GM12864 (cell line): ENCODE data around the gene C1QTNF9.
"Not testable (repeated sequence)": the region's sequence is repeated elsewhere in the genome, so short reads cannot be mapped to it uniquely, and the experiment has no call there.

ENCODE experiments used
- DNase-seq: peaks from one replicate; pipeline ENCODE4 v3.0.0-alpha.2; 2011; ENCODE audit warnings: low read depth
- H3K4me3 ChIP-seq: 2 replicates; pipeline ENCODE4 v1.5.1; 2011; ENCODE audit warnings: mild to moderate bottlenecking, low read depth, low read length, control low read depth
- CTCF ChIP-seq: IDR thresholded peaks from 2 replicates; pipeline ENCODE4 v1.5.1; 2011; ENCODE audit warnings: low read depth, mild to moderate bottlenecking, moderate library complexity, low read length, control low read depth, inconsistent platforms; ENCODE audit errors: missing control alignments

The C1QTNF9 gene

GRCh38 chr13:24306632-24307031 lies 2.7 kb upstream of the C1QTNF9 start:
- TF ChIP-seq CTCF = no peak
- DNase-seq = no peak
- no peak overlapping the region for H3K4me3 ChIP-seq

- no peak overlapping the region for H3K4me3 ChIP-seq
- no peak for TF ChIP-seq CTCF
- DNase-seq = no peak
These were observed 1.9 kb upstream of the C1QTNF9 start for GRCh38 chr13:24307211-24308067.

- TF ChIP-seq CTCF = no peak
- no peak for DNase-seq
These were observed 1.3 kb upstream of the C1QTNF9 start for GRCh38 chr13:24308068-24308445.

GRCh38 chr13:24308488-24309020 lies 826 bp upstream of the C1QTNF9 start:
- no peak overlapping the region for H3K4me3 ChIP-seq
- no peak for TF ChIP-seq CTCF
- DNase-seq = no peak

More at GRCh38 chr13:24308068-24308445, 1.3 kb upstream of the C1QTNF9 start:
- no peak overlapping the region for H3K4me3 ChIP-seq

- no peak for TF ChIP-seq CTCF
- no peak for DNase-seq
- no peak overlapping the region for H3K4me3 ChIP-seq
These were observed 4.1 kb downstream of the C1QTNF9 start for GRCh38 chr13:24313439-24313838.

GRCh38 chr13:24317835-24318234 lies 8.5 kb downstream of the C1QTNF9 start:
- DNase-seq = not testable (repeated sequence)

GRCh38 chr13:24318878-24319277 lies 9.5 kb downstream of the C1QTNF9 start:
- DNase-seq = not testable (repeated sequence)

More at GRCh38 chr13:24317835-24318234, 8.5 kb downstream of the C1QTNF9 start:
- not testable (repeated sequence) for H3K4me3 ChIP-seq

GRCh38 chr13:24319641-24320040 lies 10.3 kb downstream of the C1QTNF9 start:
- not testable (repeated sequence) for H3K4me3 ChIP-seq

More at GRCh38 chr13:24318878-24319277, 9.5 kb downstream of the C1QTNF9 start:
- H3K4me3 ChIP-seq = not testable (repeated sequence)

GRCh38 chr13:24321416-24321815 lies 12.0 kb downstream of the C1QTNF9 start:
- not testable (repeated sequence) for H3K4me3 ChIP-seq, DNase-seq

More at GRCh38 chr13:24319641-24320040, 10.3 kb downstream of the C1QTNF9 start:
- not testable (repeated sequence) for DNase-seq
